WI38 (cell line): ENCODE measurements around the gene IDNK.

Source experiments
- H3K4me3 ChIP-seq: 2 replicates; pipeline ENCODE4 v1.5.1; 2011; ENCODE audit warnings: low read depth, mild to moderate bottlenecking, control low read depth, low read length
- TF ChIP-seq, protein P1 (sequence below): IDR thresholded peaks from 2 replicates; pipeline ENCODE4 v1.5.1; 2012; ENCODE audit warnings: low read depth, mild to moderate bottlenecking, control low read depth, low read length

IDNK gene

DNA sequence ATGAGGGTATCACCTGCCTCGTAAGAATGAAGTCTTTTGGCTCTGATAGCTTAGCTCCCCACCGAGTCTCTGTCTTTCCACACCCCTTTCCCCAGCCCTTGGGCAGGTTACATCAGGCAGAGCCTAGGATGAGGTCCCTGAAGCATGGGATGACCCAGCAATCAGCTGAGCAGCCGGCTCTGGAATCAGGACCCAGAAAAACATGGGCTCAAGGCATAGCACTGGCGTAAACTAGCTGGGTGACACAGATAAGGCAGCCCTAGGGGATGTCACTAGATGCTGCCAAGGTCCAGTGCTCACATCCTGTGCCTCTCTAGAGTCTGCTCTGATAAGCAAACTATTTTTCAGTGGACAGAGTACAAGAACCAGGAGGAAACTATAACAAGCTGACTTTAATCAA is 26.6 kb downstream of the IDNK start:
- no peak overlapping the region for H3K4me3 ChIP-seq
- TF ChIP-seq, protein P1, sequence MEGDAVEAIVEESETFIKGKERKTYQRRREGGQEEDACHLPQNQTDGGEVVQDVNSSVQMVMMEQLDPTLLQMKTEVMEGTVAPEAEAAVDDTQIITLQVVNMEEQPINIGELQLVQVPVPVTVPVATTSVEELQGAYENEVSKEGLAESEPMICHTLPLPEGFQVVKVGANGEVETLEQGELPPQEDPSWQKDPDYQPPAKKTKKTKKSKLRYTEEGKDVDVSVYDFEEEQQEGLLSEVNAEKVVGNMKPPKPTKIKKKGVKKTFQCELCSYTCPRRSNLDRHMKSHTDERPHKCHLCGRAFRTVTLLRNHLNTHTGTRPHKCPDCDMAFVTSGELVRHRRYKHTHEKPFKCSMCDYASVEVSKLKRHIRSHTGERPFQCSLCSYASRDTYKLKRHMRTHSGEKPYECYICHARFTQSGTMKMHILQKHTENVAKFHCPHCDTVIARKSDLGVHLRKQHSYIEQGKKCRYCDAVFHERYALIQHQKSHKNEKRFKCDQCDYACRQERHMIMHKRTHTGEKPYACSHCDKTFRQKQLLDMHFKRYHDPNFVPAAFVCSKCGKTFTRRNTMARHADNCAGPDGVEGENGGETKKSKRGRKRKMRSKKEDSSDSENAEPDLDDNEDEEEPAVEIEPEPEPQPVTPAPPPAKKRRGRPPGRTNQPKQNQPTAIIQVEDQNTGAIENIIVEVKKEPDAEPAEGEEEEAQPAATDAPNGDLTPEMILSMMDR: no peak

DNA sequence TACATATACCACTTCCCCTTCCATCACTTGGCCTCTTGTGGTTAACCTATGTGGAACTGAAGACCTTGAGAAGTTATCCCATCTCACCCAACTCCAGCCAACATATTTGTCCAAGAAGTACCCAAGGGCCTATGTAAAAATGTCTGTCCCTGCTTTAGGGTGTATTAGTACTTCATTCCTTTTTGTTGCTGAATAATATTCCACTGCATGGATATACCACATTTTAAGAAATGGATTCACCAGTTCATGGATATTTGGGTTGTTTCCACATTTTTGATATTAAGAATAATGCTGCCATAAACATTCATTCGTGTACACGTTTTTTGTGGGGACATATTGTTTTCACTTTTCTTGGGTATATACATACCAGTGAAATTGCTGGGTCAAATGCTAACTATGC is 28.6 kb downstream of the IDNK start:
- TF ChIP-seq, protein P1: no peak
- no peak overlapping the region for H3K4me3 ChIP-seq

DNA sequence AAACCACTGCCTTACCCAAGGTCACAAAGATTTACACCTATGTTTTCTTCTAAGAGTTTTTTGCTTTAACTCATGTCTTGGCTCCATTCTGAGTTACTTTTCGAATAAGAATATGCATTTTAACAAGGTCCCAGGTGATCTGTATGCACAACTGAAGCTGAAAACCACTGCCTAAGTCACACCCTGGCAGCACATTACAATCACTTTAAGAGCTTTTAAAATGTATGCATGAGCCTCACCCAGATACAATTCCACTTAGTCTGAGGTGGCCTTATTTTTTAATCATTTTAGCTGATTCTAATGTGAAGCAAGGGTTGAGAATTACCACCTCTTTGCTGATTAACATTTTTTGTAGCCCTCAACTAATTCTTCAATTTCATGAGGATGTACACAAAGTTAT is 29.5 kb downstream of the IDNK start:
- no peak overlapping the region for H3K4me3 ChIP-seq
- TF ChIP-seq, protein P1: no peak

DNA sequence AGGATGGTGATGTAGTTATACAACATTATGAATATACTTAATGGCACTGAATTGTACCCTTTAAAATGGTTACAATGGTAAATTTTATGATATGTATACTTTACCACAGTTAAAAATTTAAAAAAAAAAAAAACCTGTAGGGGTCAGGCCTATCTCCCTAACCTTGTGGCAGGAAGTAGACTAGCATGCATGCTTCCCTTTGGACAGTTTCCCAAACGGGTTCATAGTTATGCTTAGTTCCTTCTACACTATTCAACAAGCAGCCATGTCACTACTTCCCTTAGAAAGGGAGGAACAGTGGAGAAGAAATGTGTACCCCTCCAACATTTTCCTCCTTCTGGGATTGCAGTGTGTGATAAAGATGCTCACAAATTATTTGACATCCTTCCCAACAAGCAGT is 32.5 kb downstream of the IDNK start:
- TF ChIP-seq, protein P1: no peak
- no peak overlapping the region for H3K4me3 ChIP-seq

DNA sequence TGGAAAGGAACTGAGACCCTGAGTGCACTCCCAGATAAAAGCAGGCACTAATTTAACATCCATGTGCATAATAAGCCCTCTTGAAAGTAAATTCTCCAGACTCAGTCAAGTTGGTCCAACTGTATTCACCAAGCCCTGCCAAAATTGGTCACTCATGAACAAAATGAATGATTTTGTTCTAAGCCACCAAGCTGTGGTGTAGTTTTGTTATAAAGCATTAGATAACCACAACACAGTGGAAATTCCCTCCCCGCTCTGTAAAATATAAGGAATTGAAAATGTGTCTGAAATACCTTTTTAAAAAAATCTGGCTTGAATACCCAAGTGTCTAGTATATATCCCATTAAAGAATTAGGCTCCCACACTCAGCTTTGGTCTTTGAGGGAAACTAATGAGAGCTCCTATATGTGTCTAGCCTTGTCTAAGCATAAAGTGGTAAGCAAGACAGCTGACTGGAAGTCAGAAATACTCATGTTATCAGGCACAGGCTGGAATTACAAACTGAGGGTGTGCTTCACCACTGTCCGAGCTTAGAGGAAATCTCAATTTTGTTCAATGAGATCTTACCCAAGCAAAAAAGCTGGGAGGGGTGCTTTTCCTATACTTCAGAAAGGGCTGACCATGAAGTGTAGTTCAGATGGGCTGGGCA is 33.2 kb downstream of the IDNK start:
- H3K4me3 ChIP-seq: no peak overlapping the region
- TF ChIP-seq, protein P1: no peak

DNA sequence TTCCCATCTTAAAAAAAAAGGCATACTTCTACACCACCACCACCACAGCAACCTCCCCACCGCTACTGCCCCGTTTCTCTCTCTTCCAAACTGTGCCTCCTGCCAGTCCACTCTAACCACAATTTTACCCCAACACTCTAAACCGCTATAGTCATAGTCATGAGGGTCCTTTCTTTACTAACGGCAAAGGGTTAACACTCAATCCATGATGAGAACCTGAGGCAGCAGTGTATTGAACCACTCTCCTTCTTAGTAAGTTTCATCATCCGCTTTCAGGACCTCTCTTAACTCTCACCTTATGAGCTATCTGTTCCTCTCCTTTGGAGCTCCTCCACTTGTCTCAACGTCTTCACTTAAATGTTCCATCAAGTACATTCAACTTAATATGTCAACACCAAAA is 34.0 kb downstream of the IDNK start:
- TF ChIP-seq, protein P1: no peak
- no peak overlapping the region for H3K4me3 ChIP-seq

DNA sequence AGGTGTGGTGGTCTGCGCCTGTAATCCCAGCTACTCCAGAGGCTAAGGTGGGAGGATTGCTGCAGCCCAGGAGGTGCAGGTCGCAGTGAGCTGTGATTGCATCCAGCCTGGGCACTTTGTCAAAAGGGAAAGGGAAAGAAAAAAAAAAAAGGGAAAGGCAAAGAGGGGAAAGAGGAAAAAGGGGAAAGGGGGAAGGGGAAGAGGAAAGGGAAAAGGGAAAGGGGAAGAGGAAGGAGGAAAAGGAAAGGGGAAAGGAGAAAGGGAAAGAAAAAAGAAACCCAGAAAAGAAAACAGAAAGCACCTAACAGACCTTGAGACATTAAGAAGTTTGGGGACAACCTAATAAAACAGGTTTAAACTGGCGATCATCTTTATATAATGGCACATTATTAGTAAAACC is 40.0 kb downstream of the IDNK start:
- no peak overlapping the region for H3K4me3 ChIP-seq
- TF ChIP-seq, protein P1: no peak
